ENCODE results near the gene AUTS2.

AUTS2 gene

GRCh38 chr7:70599446-70600190 lies 1001.3 kb downstream of the AUTS2 start:
- no peak for DNase-seq

DNA sequence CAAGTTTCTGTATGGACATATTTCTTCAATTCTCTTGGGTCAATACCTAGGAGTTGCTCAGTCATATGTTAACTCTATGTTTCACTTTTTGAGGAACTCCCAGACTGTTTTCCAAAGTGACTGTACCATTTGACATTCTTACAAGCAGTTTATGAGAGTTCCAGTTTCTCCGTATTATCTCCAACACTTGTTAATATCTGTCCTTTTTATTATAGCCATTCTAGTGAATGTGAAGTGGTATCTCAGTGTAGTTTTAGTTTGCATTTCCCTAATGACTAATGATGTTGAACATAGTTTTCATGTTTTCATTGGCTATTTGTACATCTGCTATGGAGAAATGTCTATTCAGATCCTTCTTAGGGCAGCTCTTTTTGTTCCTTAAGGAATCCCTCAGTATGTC lies 1002.7 kb downstream of the AUTS2 start:
- DNase-seq = no peak

GRCh38 chr7:70602117-70602516 lies 1003.8 kb downstream of the AUTS2 start:
- no peak for DNase-seq

DNA sequence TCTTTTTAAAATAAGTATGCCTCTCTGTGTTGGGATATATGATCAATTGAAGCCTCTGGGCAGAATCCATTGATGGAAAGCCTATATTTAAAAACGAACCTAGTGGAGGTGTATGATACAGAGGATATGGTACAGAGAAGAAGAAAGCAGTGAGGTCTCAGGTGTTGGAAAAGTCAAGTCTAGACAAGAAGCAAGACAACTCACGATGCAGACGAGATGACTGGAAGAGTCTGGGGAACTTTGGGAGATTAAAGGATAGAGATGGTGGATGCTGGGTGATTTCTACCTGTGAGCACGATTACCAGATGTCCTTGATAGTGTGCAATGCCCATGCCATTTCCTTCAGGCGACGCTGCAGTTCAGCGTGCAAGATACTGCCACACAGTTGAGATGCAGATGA lies 1009.0 kb downstream of the AUTS2 start:
- no peak for DNase-seq

DNA sequence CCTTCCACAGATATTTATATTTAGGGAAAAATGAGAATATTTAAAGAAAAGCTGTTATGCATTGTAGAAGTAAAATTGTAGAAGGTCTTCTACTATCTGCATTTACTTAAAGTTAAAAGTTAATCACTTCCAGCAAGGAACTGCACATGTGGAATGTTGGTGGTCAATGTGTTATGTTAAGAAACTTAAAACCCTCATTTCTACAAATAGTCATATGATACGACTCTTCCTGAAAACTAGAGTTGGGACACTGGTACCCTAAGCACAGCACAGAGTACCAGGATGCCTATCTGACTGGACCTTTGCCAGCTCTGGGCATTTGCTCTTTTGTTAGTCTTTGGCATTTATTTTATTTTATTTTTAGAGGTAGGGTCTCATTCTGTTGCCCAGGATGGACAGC lies 1009.5 kb downstream of the AUTS2 start:
- DNase-seq = no peak

DNA sequence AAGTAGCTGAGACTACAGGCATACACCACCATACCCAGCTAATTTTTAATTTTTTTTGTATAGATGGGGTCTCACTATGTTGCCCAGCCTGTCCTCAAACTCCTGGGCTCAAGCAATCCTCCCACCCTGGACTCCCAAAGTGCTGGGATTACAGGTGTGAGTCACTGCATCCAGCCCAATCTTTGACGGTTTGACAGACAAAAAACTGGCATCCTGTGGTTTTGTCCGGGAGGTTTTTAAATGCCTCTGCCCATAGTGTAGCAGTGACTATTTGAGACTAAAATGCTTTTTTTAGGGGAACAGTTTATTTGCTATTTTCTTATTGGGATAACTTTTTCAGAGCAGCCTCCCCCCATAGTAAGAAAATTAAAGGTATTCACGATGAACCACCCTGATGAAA lies 1010.0 kb downstream of the AUTS2 start:
- no peak for DNase-seq

DNA sequence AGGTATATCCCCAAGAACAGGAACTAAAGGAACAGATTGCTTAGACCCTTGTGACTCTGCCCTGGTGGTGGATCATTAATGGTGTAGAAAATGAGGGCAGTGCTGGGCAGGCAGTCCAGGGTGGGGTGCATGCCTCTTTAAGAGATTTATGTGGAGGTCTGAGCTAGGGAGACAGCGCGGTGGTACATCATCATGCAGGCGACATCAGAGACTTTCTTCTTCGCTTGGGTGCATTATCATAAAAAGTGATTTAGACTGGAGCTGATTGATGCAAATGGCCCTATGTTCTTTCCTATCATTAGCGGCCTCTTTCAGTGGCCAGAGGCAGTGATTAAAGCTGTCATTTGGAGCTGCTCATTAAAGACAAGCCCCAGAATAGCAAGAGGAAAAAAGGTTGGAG lies 1014.5 kb downstream of the AUTS2 start:
- no peak for DNase-seq

GRCh38 chr7:70614237-70615045 lies 1016.2 kb downstream of the AUTS2 start:
- DNase-seq = no peak

DNA sequence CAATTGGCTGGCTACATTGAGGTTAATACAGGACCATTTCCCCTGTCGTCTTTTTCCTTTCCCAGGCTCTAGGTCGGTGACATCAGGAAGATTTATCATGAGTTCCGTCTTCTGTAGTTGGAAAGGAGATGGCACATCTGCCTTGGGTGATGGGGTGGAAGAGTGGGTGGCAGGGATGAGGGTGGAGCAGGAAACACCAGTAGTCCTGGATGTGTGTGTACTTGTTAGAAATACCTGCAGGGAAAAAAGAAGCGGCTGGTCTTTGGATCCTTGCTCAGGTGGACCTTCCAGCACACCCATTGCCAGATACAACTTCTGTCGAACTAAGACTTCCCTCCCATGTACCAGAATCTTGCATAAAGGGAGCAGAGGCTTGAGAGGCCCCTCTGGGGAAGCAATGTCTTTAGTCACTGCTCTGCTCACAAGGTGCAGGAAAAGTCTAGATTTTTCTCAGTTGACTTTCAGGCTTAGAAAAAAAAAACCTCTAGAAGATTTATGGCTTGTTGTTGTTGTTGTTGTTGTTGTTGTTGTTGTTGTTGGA lies 1016.9 kb downstream of the AUTS2 start:
- DNase-seq = no peak

DNA sequence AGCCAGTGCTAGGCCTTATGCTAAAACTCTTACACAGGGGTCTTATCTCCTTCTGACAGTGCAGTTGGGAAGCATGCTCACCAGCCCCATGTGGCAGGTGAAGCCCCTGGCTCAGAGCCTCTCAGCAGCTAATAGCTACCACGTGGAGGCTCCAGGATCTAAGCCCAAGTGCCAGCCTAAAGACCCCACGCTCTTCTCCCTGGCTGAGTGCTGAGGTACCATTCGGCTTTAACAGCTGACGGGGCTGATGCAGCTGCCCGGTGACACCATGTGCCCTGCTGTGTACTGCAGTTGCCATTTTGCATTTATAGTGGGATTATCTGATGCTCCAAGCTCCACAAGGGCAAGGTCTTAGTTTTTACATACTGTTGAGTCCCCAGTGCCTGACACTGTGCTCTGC lies 1017.9 kb downstream of the AUTS2 start:
- no peak for DNase-seq

DNA sequence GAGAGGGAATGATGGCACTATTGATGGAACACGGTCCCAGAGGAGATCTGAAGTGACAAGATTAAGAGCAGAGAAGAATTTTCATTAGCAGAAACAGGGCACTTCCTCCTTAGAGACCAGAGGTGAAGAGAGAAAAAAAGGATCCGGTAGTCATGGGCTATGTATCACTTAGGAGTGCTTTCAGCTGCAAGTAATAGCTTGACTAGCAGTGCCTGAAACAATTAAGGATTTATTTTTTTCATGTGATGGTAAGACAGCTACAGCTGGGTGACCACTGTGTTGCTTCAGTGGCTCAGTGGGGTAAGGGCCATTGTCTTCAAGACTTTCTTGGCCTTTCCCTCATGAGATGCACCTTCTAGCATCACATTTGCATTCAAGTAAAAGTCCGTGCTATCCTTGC lies 1018.5 kb downstream of the AUTS2 start:
- no peak for DNase-seq

GRCh38 chr7:70618020-70618551 lies 1019.8 kb downstream of the AUTS2 start:
- no peak for DNase-seq

- no peak for DNase-seq
Observed at GRCh38 chr7:70619130-70619529, 1020.9 kb downstream of the AUTS2 start.

GRCh38 chr7:70619659-70620058 lies 1021.4 kb downstream of the AUTS2 start:
- no peak for DNase-seq

DNA sequence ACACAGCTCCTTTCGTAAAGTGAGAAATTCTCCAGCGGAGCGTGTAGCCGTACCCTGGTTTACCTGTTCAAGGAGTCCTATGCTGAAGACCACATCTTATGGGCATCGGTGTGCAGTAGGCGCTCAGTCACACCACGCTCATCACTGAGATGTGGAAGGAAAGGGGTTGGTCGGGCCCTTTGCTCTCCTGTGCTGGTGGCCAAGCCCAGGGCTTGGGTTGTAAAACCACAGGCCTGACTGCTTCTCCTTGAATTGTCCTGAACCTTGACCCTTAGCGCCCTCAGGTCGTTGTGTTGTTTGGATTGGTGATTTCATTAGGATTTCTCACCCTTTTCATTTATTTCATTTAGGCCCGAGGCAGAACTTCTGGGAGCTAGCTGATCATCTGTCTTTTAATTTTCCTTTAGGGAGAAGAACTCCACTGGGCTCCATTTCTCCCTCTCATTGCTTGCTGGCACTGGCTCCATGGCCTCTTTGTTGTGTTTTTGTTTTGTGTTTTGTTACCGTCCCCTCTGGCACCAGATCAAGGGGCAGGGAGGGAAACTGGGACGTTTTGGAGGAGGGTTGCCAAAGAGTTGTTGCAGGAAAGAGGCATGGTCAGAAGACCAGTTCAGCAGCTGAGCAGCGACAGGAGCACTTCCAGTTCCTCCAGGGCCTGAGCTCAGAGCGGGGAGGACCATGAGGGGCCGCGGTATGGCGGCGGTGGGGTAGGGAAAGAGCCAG lies 1022.2 kb downstream of the AUTS2 start:
- DNase-seq = no peak

DNA sequence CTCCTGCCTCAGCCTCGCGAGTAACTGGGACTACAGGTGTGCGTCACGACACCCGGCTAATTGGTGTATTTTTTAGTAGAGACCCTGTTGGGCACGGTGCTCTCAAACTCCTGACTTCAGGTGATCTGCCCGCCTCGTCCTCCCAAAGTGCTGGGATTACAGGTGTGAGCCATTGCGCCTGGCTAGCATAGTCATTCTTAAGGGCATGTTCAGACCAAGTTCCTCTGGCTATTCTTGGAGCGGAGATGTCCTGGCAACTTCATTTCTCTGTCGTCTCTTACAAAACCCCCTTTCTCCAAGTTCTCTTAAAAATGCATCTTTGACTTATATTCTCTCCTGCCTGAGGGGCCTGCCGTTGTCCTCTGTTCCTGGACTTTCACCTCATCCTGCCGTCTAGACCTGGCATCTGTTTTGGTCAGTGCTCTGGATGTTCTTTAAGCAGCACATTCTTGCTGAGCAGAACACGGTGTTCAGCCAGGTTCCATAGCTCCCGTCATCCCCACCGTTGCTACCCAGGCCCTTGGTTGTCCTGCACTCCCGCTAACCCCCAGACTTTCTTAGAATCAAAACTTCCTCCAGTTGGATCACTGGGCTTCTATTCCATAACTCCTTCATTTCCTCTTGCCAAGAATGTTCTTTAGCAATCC lies 1023.8 kb downstream of the AUTS2 start:
- no peak for DNase-seq

GRCh38 chr7:70622936-70623335 lies 1024.7 kb downstream of the AUTS2 start:
- no peak for DNase-seq

- no peak for DNase-seq
Observed at GRCh38 chr7:70624500-70625103, 1026.3 kb downstream of the AUTS2 start.

DNA sequence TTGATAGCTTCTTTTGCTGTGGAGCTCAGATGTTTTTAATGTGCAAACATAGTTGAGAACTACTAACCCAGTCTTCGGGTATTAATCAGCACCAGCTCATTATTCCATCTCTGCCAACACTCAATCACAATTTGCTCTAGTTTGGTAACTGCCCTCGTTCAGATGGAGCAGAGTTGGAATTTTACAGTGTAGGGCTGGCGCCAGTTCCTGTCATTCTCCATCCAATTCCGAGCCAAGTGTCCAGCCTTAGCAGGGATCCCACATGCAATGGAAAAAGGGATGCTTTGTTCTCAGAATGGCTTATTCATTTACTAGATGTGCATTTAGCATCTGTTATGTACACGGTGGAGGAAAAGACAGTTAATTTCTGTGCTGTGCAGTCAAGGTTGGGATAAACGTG lies 1029.2 kb downstream of the AUTS2 start:
- DNase-seq = no peak

DNA sequence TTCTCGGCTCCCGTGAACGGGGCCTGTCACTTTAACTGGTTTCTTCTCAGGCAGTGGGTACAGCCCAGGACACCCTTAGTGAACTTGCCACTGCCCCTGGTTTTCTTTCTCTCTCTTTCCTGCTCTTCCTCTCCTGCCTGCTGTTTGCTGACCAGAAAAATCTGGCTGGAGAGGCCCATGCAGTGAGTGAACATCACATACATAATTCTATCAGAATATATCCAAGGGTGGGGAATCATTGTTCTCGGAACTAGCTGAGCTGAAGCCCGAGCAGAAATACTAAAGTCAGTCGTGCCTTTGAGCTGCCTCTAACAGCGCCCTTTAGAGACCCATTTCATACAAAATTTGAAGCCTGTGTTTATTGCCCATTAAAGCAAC lies 1032.2 kb downstream of the AUTS2 start:
- no peak for DNase-seq

DNA sequence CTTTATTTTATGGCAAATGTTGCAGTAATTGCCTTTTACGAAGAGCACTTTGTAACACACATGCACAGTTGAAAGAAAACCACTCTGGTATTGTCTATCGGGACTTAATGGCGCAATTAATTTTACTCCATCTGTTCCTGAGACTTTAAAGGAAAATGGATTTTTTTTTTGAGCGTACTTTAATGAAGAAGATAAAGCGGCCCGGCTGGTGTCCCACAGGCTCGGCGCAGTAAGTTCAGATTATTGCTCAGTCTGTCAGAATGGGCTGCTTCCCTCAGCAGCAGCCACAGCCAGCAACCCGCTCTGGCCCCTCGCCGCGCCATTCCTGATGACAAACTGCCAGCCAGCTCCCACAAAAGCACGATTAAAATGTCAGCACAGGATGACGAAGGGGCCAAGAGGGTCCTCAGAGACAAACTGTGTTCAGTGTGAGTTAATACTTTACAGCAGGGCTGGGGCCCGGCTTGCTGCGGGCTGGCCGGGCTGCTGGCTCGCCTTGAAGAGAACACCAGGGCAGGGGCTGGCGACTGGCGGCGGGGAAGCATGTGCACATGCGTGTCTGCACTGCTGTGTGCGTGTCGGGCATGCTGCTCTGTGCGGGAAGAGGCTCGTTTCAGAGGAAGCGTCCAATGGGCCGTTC lies 1032.7 kb downstream of the AUTS2 start:
- no peak for DNase-seq

DNA sequence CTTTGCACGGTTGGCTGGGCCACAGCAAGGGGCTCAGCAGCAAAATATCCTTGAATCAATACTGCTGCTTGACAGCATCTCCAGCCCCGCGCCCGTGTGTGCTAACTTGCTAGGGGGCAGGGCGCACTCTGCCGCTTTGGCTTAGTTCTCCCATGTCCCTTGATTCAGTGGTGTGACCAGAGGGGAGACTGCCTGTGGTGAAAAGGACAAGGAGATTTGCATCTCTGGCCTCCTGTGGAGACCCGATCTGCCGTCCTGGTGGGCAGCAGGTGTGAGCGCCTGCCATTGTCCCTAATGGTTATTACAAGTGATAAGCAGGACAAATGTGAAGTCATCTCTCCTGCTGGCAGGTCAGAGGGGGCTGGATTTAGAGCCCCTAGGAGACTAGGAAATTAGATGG lies 1033.4 kb downstream of the AUTS2 start:
- no peak for DNase-seq

All from hematopoietic multipotent progenitor cell treated with erythropoietin and hydrocortisone succinate and interleukin-3 and kit ligand, for 6 days (in vitro differentiated cells).